GM23338 (cell line): Measurements from ENCODE around the gene PDXK. TPM values are rescaled to one million over a fixed set of nuclear protein-coding genes. Genes with fewer than 3 reads are reported as not detected.

Experiments used
- ATAC-seq: fragments of 200-7000 bp; cut with Tn5 transposase; 3 replicates; pipeline ENCODE4 v1.9.1; 2020
- DNase-seq: peaks from one replicate; pipeline ENCODE4 v3.0.0-alpha.2; 2015; ENCODE audit warnings: low spot score
- H2AFZ ChIP-seq: fragments of 200-600 bp; sonication (generic); 2 replicates; pipeline ENCODE4 v1.8.0; 2016; ENCODE audit warnings: antibody characterized with exemption, mild to moderate bottlenecking, moderate library complexity
- H3F3A ChIP-seq: fragments of 200-600 bp; sonication (generic); replicated peaks from 2 replicates; pipeline ENCODE4 v1.8.0; 2017; ENCODE audit warnings: antibody characterized with exemption, mixed run types, low read depth
- H3K27ac ChIP-seq: fragments of 200-600 bp; sonication (generic); 2 replicates; pipeline ENCODE4 v1.6.1; 2016; ENCODE audit warnings: low read depth
- H3K27me3 ChIP-seq: fragments of 200-600 bp; sonication (generic); 2 replicates; pipeline ENCODE4 v1.8.0; 2016; ENCODE audit warnings: mild to moderate bottlenecking, mixed run types, moderate library complexity; ENCODE audit not compliant: insufficient read depth
- H3K36me3 ChIP-seq: fragments of 200-600 bp; sonication (generic); 2 replicates; pipeline ENCODE4 v1.8.0; 2016; ENCODE audit warnings: mild to moderate bottlenecking; ENCODE audit not compliant: insufficient read depth
- H3K4me1 ChIP-seq: fragments of 200-600 bp; sonication (generic); 2 replicates; pipeline ENCODE4 v1.8.0; 2016; ENCODE audit warnings: mild to moderate bottlenecking, moderate library complexity; ENCODE audit not compliant: insufficient read depth
- H3K4me2 ChIP-seq: fragments of 200-600 bp; sonication (generic); 2 replicates; pipeline ENCODE4 v1.7.1; 2017; ENCODE audit warnings: mixed run types
- H3K4me3 ChIP-seq: fragments of 200-600 bp; sonication (generic); 2 replicates; pipeline ENCODE4 v1.6.1; 2016; ENCODE audit warnings: mixed run types
- H3K79me2 ChIP-seq: fragments of 200-600 bp; sonication (generic); replicated peaks from 2 replicates; pipeline ENCODE4 v1.8.0; 2017; ENCODE audit warnings: mild to moderate bottlenecking; ENCODE audit not compliant: insufficient read depth
- H3K9me2 ChIP-seq: fragments of 200-600 bp; sonication (generic); 2 replicates; pipeline ENCODE4 v1.8.0; 2017; ENCODE audit not compliant: insufficient read depth
- H4K20me1 ChIP-seq: fragments of 200-600 bp; sonication (generic); replicated peaks from 2 replicates; pipeline ENCODE4 v1.8.0; 2017; ENCODE audit warnings: mild to moderate bottlenecking; ENCODE audit not compliant: insufficient read depth
- H3K27ac Mint-ChIP-seq: 2 replicates; pipeline ENCODE4 v1.8.0; 2020; ENCODE audit warnings: inconsistent platforms, mild to moderate bottlenecking, moderate library complexity, mixed read lengths
- H3K27me3 Mint-ChIP-seq: 3 replicates; pipeline ENCODE4 v1.8.0; 2022; ENCODE audit warnings: low read depth, mild to moderate bottlenecking, moderate library complexity, mixed read lengths, inconsistent platforms; ENCODE audit not compliant: insufficient read depth, poor library complexity
- H3K36me3 Mint-ChIP-seq: 3 replicates; pipeline ENCODE4 v1.8.0; 2021; ENCODE audit warnings: low read depth, mild to moderate bottlenecking, inconsistent platforms, moderate library complexity, mixed read lengths
- H3K4me1 Mint-ChIP-seq: 3 replicates; pipeline ENCODE4 v1.8.0; 2020; ENCODE audit warnings: mild to moderate bottlenecking, inconsistent platforms, mixed read lengths
- H3K4me3 Mint-ChIP-seq: 3 replicates; pipeline ENCODE4 v1.8.0; 2021; ENCODE audit warnings: moderate library complexity, mild to moderate bottlenecking, inconsistent platforms, mixed read lengths
- H3K9me3 Mint-ChIP-seq: 3 replicates; pipeline ENCODE4 v1.8.0; 2020; ENCODE audit warnings: moderate library complexity, mild to moderate bottlenecking, inconsistent platforms, mixed read lengths
- CTCF ChIP-seq, 2 experiments: fragments of 200-600 bp in 1 of 2; sonication (generic) in 1 of 2; conservative IDR thresholded peaks; 2 replicates each; pipeline versions ENCODE4 v1.5.1 to v1.6.1; 2016 to 2017; ENCODE audit warnings: antibody characterized with exemption in 2 of 2, low read depth in 2 of 2, mild to moderate bottlenecking in 2 of 2, moderate library complexity in 1 of 2
- EZH2 ChIP-seq: fragments of 200-600 bp; sonication (generic); IDR thresholded peaks from one replicate; pipeline ENCODE4 v1.8.0; 2017; ENCODE audit warnings: antibody characterized with exemption, mild to moderate bottlenecking, low read depth; ENCODE audit not compliant: unreplicated experiment
- EZH2phosphoT487 ChIP-seq: fragments of 200-600 bp; sonication (generic); IDR thresholded peaks from one replicate; pipeline ENCODE4 v1.8.1; 2018; ENCODE audit warnings: antibody characterized with exemption; ENCODE audit not compliant: unreplicated experiment
- JUNB ChIP-seq: IDR thresholded peaks from one replicate; pipeline ENCODE4 v1.6.1; 2016; ENCODE audit warnings: antibody characterized with exemption; ENCODE audit not compliant: unreplicated experiment
- ZNF114 ChIP-seq: fragments of 250-450 bp; sonication (Bioruptor Pico); IDR thresholded peaks from 2 replicates; pipeline ENCODE4 v1.5.0; 2020; ENCODE audit warnings: mild to moderate bottlenecking, moderate library complexity
- ZNF331 ChIP-seq: fragments of 250-450 bp; sonication (Bioruptor Pico); IDR thresholded peaks from 2 replicates; pipeline ENCODE4 v1.5.0; 2020; ENCODE audit warnings: low read depth, mild to moderate bottlenecking, moderate library complexity
- ZNF462 ChIP-seq: fragments of 250-450 bp; sonication (Bioruptor Pico); IDR thresholded peaks from 2 replicates; pipeline ENCODE4 v1.5.0; 2020; ENCODE audit warnings: mild to moderate bottlenecking, moderate library complexity
- polyA plus RNA-seq: library from polyadenylated mRNA; unstranded; fragments of >200 nt; fragmentation: Nextera tagmentation; extraction: Ambion mirVana; gene quantifications from 2 replicates; pipeline ENCODE4 v1.2.1, GENCODE V29; 2016
- total RNA-seq: library from RNA; depleted of rRNA; stranded (reverse); fragments of >200 nt; shearing (Covaris generic); gene quantifications from 2 replicates; pipeline ENCODE4 v1.2.3, GENCODE V29; 2014
- TF ChIP-seq, protein P1 (sequence below): IDR thresholded peaks from 2 replicates; pipeline ENCODE4 v1.6.1; 2016; ENCODE audit warnings: antibody characterized with exemption

The PDXK gene
- total and polyA plus RNA-seq, 2 experiments from 2014 or later = 53.2 to 66.3 TPM

DNA sequence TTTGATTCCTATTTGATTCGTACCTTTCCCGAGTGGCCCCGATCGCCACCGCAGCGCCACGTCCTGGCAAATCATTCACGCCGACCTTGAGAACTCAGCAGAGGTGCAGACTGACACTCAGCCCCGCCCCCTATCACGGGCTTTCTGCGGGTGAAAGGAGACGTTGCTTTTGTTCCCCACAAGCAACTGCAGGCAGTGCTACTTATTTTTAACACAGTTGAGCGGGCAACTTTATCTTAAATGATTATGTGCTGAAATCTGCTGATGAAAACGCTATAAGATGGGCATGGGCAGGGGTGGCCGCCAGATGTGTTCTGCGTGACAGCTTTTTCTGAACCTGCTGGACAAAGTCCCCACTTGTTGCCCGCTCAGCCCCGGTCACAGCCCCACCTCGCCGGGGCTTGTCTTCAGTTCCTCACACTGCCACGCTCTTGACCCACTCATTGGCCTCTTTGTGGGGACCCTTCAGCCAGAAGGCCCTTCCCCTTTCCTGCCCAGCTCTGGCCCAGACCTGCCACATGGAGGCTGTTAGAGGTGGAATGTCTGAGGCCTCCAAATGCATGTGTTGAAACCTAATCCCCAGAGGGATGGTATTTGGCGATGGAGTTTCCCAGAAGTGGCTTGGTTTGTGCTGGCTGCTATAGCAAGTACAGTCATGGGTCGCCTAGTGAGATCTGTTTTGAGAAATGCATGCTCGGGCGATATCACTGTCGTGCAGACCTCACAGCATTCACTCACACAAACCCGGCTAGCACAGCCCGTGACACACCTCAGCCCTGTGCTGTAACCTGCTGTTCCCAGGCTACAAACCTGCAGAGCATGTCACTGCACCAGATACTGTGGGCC, 15.7 kb upstream of the PDXK start:
- no peak for TF ChIP-seq EZH2phosphoT487
- TF ChIP-seq EZH2 = no peak
- TF ChIP-seq, protein P1, sequence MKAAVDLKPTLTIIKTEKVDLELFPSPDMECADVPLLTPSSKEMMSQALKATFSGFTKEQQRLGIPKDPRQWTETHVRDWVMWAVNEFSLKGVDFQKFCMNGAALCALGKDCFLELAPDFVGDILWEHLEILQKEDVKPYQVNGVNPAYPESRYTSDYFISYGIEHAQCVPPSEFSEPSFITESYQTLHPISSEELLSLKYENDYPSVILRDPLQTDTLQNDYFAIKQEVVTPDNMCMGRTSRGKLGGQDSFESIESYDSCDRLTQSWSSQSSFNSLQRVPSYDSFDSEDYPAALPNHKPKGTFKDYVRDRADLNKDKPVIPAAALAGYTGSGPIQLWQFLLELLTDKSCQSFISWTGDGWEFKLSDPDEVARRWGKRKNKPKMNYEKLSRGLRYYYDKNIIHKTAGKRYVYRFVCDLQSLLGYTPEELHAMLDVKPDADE = no peak
- TF ChIP-seq CTCF (conservative IDR thresholded peaks at IDR 0.05; ENCODE audit: low read depth in 2 of 2) = 0 out of 4 replicates have a peak, but pooled peaks of 1 of the 2 experiments have one; percentile 10
- no peak for TF ChIP-seq ZNF331 (CRISPR knock-in tag)
- TF ChIP-seq ZNF114 = no peak
- no peak for TF ChIP-seq JUNB
- TF ChIP-seq ZNF462 = no peak
- H2AFZ ChIP-seq = peak overlapping the region; percentile 12
- H3K79me2 ChIP-seq = no peaks in the 10 kb centered on the region
- H3K27me3 Mint-ChIP-seq = peaks cover 3% of the 10 kb centered on the region
- H3K4me3 ChIP-seq = no peak overlapping the region
- H3K36me3 Mint-ChIP-seq = no peaks in the 10 kb centered on the region
- no peaks in the 10 kb centered on the region for H3K9me3 Mint-ChIP-seq
- H3K27ac Mint-ChIP-seq = no peak overlapping the region
- peak; percentile 68 for ATAC-seq
- H3K4me3 Mint-ChIP-seq = no peak overlapping the region; the same call in 2 of the 3 replicates
- H3K4me1 Mint-ChIP-seq = peaks cover 12% of the 10 kb centered on the region
- no peaks in the 10 kb centered on the region for H3K36me3 ChIP-seq
- peak; percentile 67 for DNase-seq
- H4K20me1 ChIP-seq = no peaks in the 10 kb centered on the region
- peak overlapping the region; percentile 38; the same call in 1 of the 2 replicates for H3K4me2 ChIP-seq
- peaks cover 4% of the 10 kb centered on the region for H3K4me1 ChIP-seq
- H3F3A ChIP-seq = peaks cover 2% of the 10 kb centered on the region; the same call in 1 of the 2 replicates
- no peaks in the 10 kb centered on the region for H3K9me2 ChIP-seq
- H3K27ac ChIP-seq = 0 out of 2 replicates have a peak overlapping the region, but pooled peaks have one; percentile 34
- H3K27me3 ChIP-seq = no peaks in the 10 kb centered on the region
